Uterus (tissue), 2 donors: ENCODE data around the gene SH3RF3.

Experiments used
- CTCF ChIP-seq, 4 experiments: fragments of 200-600 bp in 2 of 4; fragments of 450-650 bp in 2 of 4; sonication (generic) in 2 of 4; IDR thresholded peaks; one replicate each; pipeline ENCODE4 v1.5.1; 2016 to 2019; ENCODE audit warnings: antibody characterized with exemption in 4 of 4, mild to moderate bottlenecking in 2 of 4, moderate library complexity in 1 of 4
- POLR2A ChIP-seq, 2 donors: fragments of 450-650 bp; IDR thresholded peaks; one replicate each; pipeline ENCODE4 v1.6.1; 2016; ENCODE audit warnings: antibody characterized with exemption in 2 of 2, mild to moderate bottlenecking in 1 of 2, moderate library complexity in 1 of 2

GRCh38 chr2:109164311-109164710, 35.3 kb downstream of the SH3RF3 start:
- TF ChIP-seq CTCF (IDR thresholded peaks at IDR 0.05) (no peak), POLR2A (IDR thresholded peaks at IDR 0.05) (no peak)
